NCI-H128 (cell line): ENCODE data around the gene SYT3.
"Not testable (repeated sequence)": the region's sequence is repeated elsewhere in the genome, so short reads cannot be mapped to it uniquely, and the experiment has no call there.

Experiments used
- DNase-seq: peaks from one replicate; lab custom pipeline; 2025; ENCODE audit not compliant: unreplicated experiment; lab: John Stamatoyannopoulos, UW

SYT3 gene

GRCh38 chr19:50640368-50640767 lies 687 bp upstream of the SYT3 start:
- DNase-seq: no peak

GRCh38 chr19:50638600-50638999 lies 1.1 kb downstream of the SYT3 start:
- no peak for DNase-seq

- no peak for DNase-seq
Measured at GRCh38 chr19:50636317-50637085, 3.2 kb downstream of the SYT3 start.

- no peak for DNase-seq
Measured at GRCh38 chr19:50633973-50634372, 5.7 kb downstream of the SYT3 start.

GRCh38 chr19:50633359-50633758 lies 6.3 kb downstream of the SYT3 start:
- no peak for DNase-seq

- no peak for DNase-seq
Measured at GRCh38 chr19:50632151-50632835, 7.4 kb downstream of the SYT3 start.

GRCh38 chr19:50629801-50630200 lies 9.9 kb downstream of the SYT3 start:
- no peak for DNase-seq

- no peak for DNase-seq
Measured at GRCh38 chr19:50629194-50629593, 10.5 kb downstream of the SYT3 start.

GRCh38 chr19:50628551-50628950 lies 11.1 kb downstream of the SYT3 start:
- no peak for DNase-seq

- DNase-seq: no peak
Measured at GRCh38 chr19:50628146-50628545, 11.5 kb downstream of the SYT3 start.

GRCh38 chr19:50626795-50627194 lies 12.9 kb downstream of the SYT3 start:
- DNase-seq: no peak

- no peak for DNase-seq
Measured at GRCh38 chr19:50626011-50626410, 13.7 kb downstream of the SYT3 start.

- DNase-seq: no peak
Measured at GRCh38 chr19:50624949-50625600, 14.6 kb downstream of the SYT3 start.

- DNase-seq: not testable (repeated sequence)
Measured at GRCh38 chr19:50620394-50620906, 19.2 kb downstream of the SYT3 start.

- DNase-seq: not testable (repeated sequence)
Measured at GRCh38 chr19:50619184-50619583, 20.5 kb downstream of the SYT3 start.

GRCh38 chr19:50618379-50618778 lies 21.3 kb downstream of the SYT3 start:
- not testable (repeated sequence) for DNase-seq

GRCh38 chr19:50612504-50613404 lies 26.9 kb downstream of the SYT3 start:
- not testable (repeated sequence) for DNase-seq

GRCh38 chr19:50607874-50608785 lies 31.6 kb downstream of the SYT3 start:
- no peak for DNase-seq

GRCh38 chr19:50607388-50607787 lies 32.3 kb downstream of the SYT3 start:
- DNase-seq: no peak
